Activated CD4-positive, CD25-positive, alpha-beta regulatory T cell treated with anti-CD3 and anti-CD28 coated beads, Interleukin-2, amount 50 U/mL, for 16 hours (primary cell): ENCODE data around the gene DSTYK.

Experiments
- DNase-seq: peaks from one replicate; pipeline ENCODE4 v3.0.0-alpha.2; 2020; ENCODE audit warnings: low read depth, low spot score

DSTYK gene

GRCh38 chr1:205127646-205128045 lies 83.9 kb downstream of the DSTYK start:
- no peak for DNase-seq

- DNase-seq: no peak
These were observed 86.8 kb downstream of the DSTYK start for GRCh38 chr1:205124726-205125125.

GRCh38 chr1:205122489-205122882 lies 89.0 kb downstream of the DSTYK start:
- DNase-seq: no peak

- DNase-seq: peak; percentile 91
These were observed 89.6 kb downstream of the DSTYK start, which contains the start of gene RBBP5 for GRCh38 chr1:205121660-205122488. Gene RBBP5, minus strand, starts transcription at chr1:205121978. Its CDS starts 105 bp downstream, at chr1:205121873.

GRCh38 chr1:205118752-205119151 lies 92.8 kb downstream of the DSTYK start:
- DNase-seq: no peak

GRCh38 chr1:205111354-205111753 lies 100.1 kb downstream of the DSTYK start:
- no peak for DNase-seq

- no peak for DNase-seq
These were observed 101.8 kb downstream of the DSTYK start for GRCh38 chr1:205109711-205110110.

- no peak for DNase-seq
These were observed 102.2 kb downstream of the DSTYK start for GRCh38 chr1:205109269-205109668.

- DNase-seq: no peak
These were observed 103.0 kb downstream of the DSTYK start for GRCh38 chr1:205108464-205108863.

- no peak for DNase-seq
These were observed 104.2 kb downstream of the DSTYK start for GRCh38 chr1:205107327-205107726.

GRCh38 chr1:205102404-205102803 lies 109.1 kb downstream of the DSTYK start:
- DNase-seq: no peak

GRCh38 chr1:205098242-205098641 lies 113.3 kb downstream of the DSTYK start:
- no peak for DNase-seq

- no peak for DNase-seq
These were observed 116.1 kb downstream of the DSTYK start for GRCh38 chr1:205095422-205095821.
